OCI-LY1 (cell line): ENCODE results near the gene EMCN.

Experiments
- H2AFZ ChIP-seq: fragments of 200-600 bp; sonication (generic), shearing (Covaris generic); 2 replicates; pipeline ENCODE4 v1.6.0; 2014; ENCODE audit warnings: antibody characterized with exemption, mild to moderate bottlenecking, low read length
- H3F3A ChIP-seq: fragments of 200-600 bp; sonication (generic), shearing (Covaris generic); 2 replicates; pipeline ENCODE4 v1.6.0; 2014; ENCODE audit warnings: mild to moderate bottlenecking, antibody characterized with exemption, low read length, moderate library complexity; ENCODE audit not compliant: insufficient read depth
- H3K27ac ChIP-seq: fragments of 200-600 bp; sonication (generic); 2 replicates; pipeline ENCODE4 v1.5.1; 2014; ENCODE audit warnings: low read length, mixed run types, mild to moderate bottlenecking, low read depth; ENCODE audit not compliant: poor library complexity, severe bottlenecking
- H3K27me3 ChIP-seq: fragments of 200-600 bp; sonication (generic); 2 replicates; pipeline ENCODE4 v1.6.0; 2014; ENCODE audit warnings: antibody characterized with exemption, mild to moderate bottlenecking, low read length, moderate library complexity; ENCODE audit not compliant: insufficient read depth
- H3K36me3 ChIP-seq: fragments of 200-600 bp; sonication (generic); 2 replicates; pipeline ENCODE4 v1.6.1; 2014; ENCODE audit warnings: mild to moderate bottlenecking, antibody characterized with exemption, low read length, moderate library complexity, mixed read lengths; ENCODE audit not compliant: insufficient read depth
- H3K4me1 ChIP-seq: fragments of 200-600 bp; sonication (generic); 2 replicates; pipeline ENCODE4 v1.5.1; 2014; ENCODE audit warnings: mild to moderate bottlenecking, low read length, moderate library complexity; ENCODE audit not compliant: insufficient read depth, severe bottlenecking
- H3K4me2 ChIP-seq: fragments of 200-600 bp; sonication (generic), shearing (Covaris generic); 2 replicates; pipeline ENCODE4 v1.6.1; 2014; ENCODE audit warnings: low read length
- H3K4me3 ChIP-seq: fragments of 200-600 bp; sonication (generic); 2 replicates; pipeline ENCODE4 v1.5.1; 2014; ENCODE audit warnings: low read length, low read depth, mild to moderate bottlenecking, mixed read lengths; ENCODE audit not compliant: poor library complexity, severe bottlenecking
- H3K79me2 ChIP-seq: fragments of 200-600 bp; shearing (Covaris generic); 2 replicates; pipeline ENCODE4 v1.6.1; 2016; ENCODE audit warnings: mixed run types, low read length, mixed read lengths; ENCODE audit not compliant: insufficient read depth
- H3K9ac ChIP-seq: fragments of 200-600 bp; sonication (generic), shearing (Covaris generic); 2 replicates; pipeline ENCODE4 v1.6.1; 2014; ENCODE audit warnings: mild to moderate bottlenecking, low read length, mixed read lengths
- H3K9me2 ChIP-seq: fragments of 200-600 bp; sonication (generic), shearing (Covaris generic); 2 replicates; pipeline ENCODE4 v1.6.1; 2014; ENCODE audit warnings: low read depth, mild to moderate bottlenecking, low read length, mixed read lengths
- H3K9me3 ChIP-seq: fragments of 200-600 bp; shearing (Covaris generic); 2 replicates; pipeline ENCODE4 v1.6.1; 2014; ENCODE audit warnings: low read length, mixed read lengths
- H4K20me1 ChIP-seq: fragments of 200-600 bp; sonication (generic), shearing (Covaris generic); 2 replicates; pipeline ENCODE4 v1.6.0; 2016; ENCODE audit warnings: mild to moderate bottlenecking, low read length; ENCODE audit not compliant: insufficient read depth
- EZH2 ChIP-seq: fragments of 200-600 bp; sonication (generic), shearing (Covaris generic); IDR thresholded peaks from 2 replicates; pipeline ENCODE4 v1.8.0; 2017; ENCODE audit warnings: borderline replicate concordance, mixed run types, mild to moderate bottlenecking, antibody characterized with exemption, low read length, moderate library complexity, mixed read lengths
- TF ChIP-seq, protein P1 (sequence below): fragments of 200-600 bp; sonication (generic), shearing (Covaris generic); IDR thresholded peaks from 2 replicates; pipeline ENCODE4 v1.5.1; 2017; ENCODE audit warnings: mild to moderate bottlenecking, antibody characterized with exemption, low read length, moderate library complexity, mixed read lengths

Gene EMCN

DNA sequence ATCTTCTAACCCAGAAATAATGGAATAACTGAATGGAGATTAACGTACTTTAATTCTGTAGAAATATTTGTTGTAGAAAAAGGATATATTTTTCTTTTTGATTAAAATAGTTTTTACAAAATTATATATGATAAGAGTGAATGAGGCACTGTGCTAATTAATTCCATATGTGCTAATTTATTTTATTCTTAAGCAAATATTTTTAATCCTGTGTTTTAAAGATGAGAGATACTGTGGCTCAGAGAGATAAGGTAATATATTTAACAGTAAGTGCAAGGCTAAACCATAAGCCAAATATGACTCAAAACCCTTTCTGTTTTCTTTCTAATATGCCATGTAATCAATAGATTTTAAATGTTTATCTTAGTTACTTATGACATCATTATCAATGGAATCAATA lies 88.2 kb downstream of the EMCN start:
- TF ChIP-seq, protein P1, sequence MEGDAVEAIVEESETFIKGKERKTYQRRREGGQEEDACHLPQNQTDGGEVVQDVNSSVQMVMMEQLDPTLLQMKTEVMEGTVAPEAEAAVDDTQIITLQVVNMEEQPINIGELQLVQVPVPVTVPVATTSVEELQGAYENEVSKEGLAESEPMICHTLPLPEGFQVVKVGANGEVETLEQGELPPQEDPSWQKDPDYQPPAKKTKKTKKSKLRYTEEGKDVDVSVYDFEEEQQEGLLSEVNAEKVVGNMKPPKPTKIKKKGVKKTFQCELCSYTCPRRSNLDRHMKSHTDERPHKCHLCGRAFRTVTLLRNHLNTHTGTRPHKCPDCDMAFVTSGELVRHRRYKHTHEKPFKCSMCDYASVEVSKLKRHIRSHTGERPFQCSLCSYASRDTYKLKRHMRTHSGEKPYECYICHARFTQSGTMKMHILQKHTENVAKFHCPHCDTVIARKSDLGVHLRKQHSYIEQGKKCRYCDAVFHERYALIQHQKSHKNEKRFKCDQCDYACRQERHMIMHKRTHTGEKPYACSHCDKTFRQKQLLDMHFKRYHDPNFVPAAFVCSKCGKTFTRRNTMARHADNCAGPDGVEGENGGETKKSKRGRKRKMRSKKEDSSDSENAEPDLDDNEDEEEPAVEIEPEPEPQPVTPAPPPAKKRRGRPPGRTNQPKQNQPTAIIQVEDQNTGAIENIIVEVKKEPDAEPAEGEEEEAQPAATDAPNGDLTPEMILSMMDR: no peak
- TF ChIP-seq EZH2: no peak
- H3K4me1 ChIP-seq: no peaks in the 10 kb centered on the region
- no peaks in the 10 kb centered on the region for H3K36me3 ChIP-seq
- no peak overlapping the region for H3K27ac ChIP-seq
- no peaks in the 10 kb centered on the region for H3K79me2 ChIP-seq
- no peaks in the 10 kb centered on the region for H3K9me3 ChIP-seq
- H3K27me3 ChIP-seq: no peaks in the 10 kb centered on the region
- H4K20me1 ChIP-seq: no peaks in the 10 kb centered on the region
- no peak overlapping the region for H2AFZ ChIP-seq
- no peak overlapping the region for H3K9ac ChIP-seq
- H3K4me3 ChIP-seq: no peak overlapping the region
- no peaks in the 10 kb centered on the region for H3F3A ChIP-seq
- no peak overlapping the region for H3K4me2 ChIP-seq
- H3K9me2 ChIP-seq: no peaks in the 10 kb centered on the region

DNA sequence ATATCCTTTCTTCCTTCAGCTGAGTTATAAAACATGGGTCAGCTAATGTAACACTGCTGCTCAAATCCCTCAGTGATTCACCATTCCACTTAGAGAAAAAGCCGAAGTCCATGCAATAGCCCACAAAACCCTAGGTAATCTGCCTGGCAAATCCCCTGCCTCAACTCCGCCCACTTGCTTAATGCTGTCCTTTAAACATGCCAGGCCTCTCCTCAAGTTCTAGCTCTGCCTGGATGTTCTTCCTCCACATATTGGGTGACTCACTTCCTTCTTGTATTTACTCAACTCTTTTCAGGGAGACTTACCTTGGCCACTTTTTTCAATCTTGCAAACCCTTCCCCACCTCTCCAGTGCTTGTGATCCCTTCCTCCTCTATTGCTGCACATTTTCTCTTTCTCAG lies 89.8 kb downstream of the EMCN start:
- Histone ChIP-seq H4K20me1 (no peaks in the 10 kb centered on the region), H3K9me2 (no peaks in the 10 kb centered on the region), H3K36me3 (no peaks in the 10 kb centered on the region), H2AFZ (no peak overlapping the region), H3F3A (no peaks in the 10 kb centered on the region), H3K4me2 (no peak overlapping the region), H3K79me2 (no peaks in the 10 kb centered on the region), H3K9ac (no peak overlapping the region), H3K27ac (no peak overlapping the region), H3K27me3 (no peaks in the 10 kb centered on the region), H3K4me3 (no peak overlapping the region), H3K4me1 (no peaks in the 10 kb centered on the region), H3K9me3 (no peaks in the 10 kb centered on the region)
- no peak for TF ChIP-seq EZH2
- TF ChIP-seq, protein P1: no peak

DNA sequence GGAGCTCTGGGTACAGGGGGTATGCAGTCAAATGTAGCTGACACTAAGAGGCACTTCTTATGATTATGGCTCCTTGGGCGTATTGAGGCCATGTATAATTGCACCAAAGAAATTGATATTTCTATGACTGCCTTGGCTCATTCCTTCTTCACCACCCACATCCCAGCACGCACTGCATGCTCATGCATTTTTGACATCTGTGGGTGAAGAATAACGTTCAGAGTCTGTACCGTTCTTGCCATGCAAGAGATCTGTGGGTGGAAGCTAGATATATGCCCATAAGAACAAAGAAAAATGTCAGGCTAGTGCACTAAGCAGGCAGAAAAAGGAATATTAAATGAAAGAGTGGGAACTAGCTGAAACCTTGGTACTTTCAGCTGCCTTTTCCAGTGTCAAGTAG lies 93.4 kb downstream of the EMCN start:
- Histone ChIP-seq H3K4me3 (no peak overlapping the region), H2AFZ (no peak overlapping the region), H3K4me1 (no peaks in the 10 kb centered on the region), H3K9me2 (no peaks in the 10 kb centered on the region), H3K9ac (no peak overlapping the region), H3K27ac (no peak overlapping the region), H3K4me2 (no peak overlapping the region), H3K36me3 (no peaks in the 10 kb centered on the region), H3F3A (no peaks in the 10 kb centered on the region), H4K20me1 (no peaks in the 10 kb centered on the region), H3K27me3 (no peaks in the 10 kb centered on the region), H3K79me2 (no peaks in the 10 kb centered on the region), H3K9me3 (no peaks in the 10 kb centered on the region)
- TF ChIP-seq EZH2: no peak
- TF ChIP-seq, protein P1: no peak
